Subcutaneous abdominal adipose tissue (tissue), 5 donors: Measurements from ENCODE around the gene MAP3K8.

Source experiments
- H3K27ac ChIP-seq: one replicate; pipeline ENCODE4 v1.7.0; 2013; ENCODE audit warnings: low read depth, mild to moderate bottlenecking, inconsistent platforms, low read length, moderate library complexity
- H3K27me3 ChIP-seq, 5 donors: one replicate each; pipeline ENCODE4 v1.7.0; 2013; ENCODE audit warnings: low read length in 5 of 5, inconsistent platforms in 1 of 5; ENCODE audit not compliant: control insufficient read depth in 5 of 5, insufficient read depth in 4 of 5
- H3K36me3 ChIP-seq, 5 donors: one replicate each; pipeline ENCODE4 v1.7.0; 2013; ENCODE audit warnings: low read length in 5 of 5; ENCODE audit not compliant: control insufficient read depth in 5 of 5, insufficient read depth in 5 of 5
- H3K4me1 ChIP-seq, 5 donors: one replicate each; pipeline ENCODE4 v1.7.0; 2013; ENCODE audit warnings: low read length in 5 of 5, mild to moderate bottlenecking in 3 of 5, moderate library complexity in 1 of 5; ENCODE audit not compliant: control insufficient read depth in 5 of 5, insufficient read depth in 5 of 5
- H3K4me3 ChIP-seq, 5 donors: one replicate each; pipeline ENCODE4 v1.7.0; 2013; ENCODE audit warnings: low read length in 5 of 5, low read depth in 1 of 5
- H3K9ac ChIP-seq, 5 donors: one replicate each; pipeline ENCODE4 v1.7.0; 2013; ENCODE audit warnings: low read length in 5 of 5, mild to moderate bottlenecking in 4 of 5, moderate library complexity in 3 of 5
- H3K9me3 ChIP-seq, 5 donors: one replicate each; pipeline ENCODE4 v1.7.0; 2013; ENCODE audit warnings: low read length in 5 of 5; ENCODE audit not compliant: control insufficient read depth in 5 of 5
- donor health status: healthy.
- donor health status: healthy.
- donor health status: healthy.
- donor health status: healthy.
- donor health status: healthy.

MAP3K8 gene

GRCh38 chr10:30495687-30496086 lies 61.7 kb downstream of the MAP3K8 start:
- H3K27me3 ChIP-seq: no peaks in the 10 kb centered on the region
- H3K27ac ChIP-seq: peak overlapping the region; percentile 37
- H3K9ac ChIP-seq: no peak overlapping the region
- no peaks in the 10 kb centered on the region for H3K36me3 ChIP-seq
- no peaks in the 10 kb centered on the region for H3K9me3 ChIP-seq
- no peak overlapping the region for H3K4me3 ChIP-seq
- H3K4me1 ChIP-seq: peaks cover 0 to 37% (median 20%) of the 10 kb centered on the region in 5 donors

GRCh38 chr10:30499816-30500215 lies 65.8 kb downstream of the MAP3K8 start:
- Histone ChIP-seq H3K4me1 (peaks cover 0 to 13% (median 2%) of the 10 kb centered on the region in 5 donors), H3K9me3 (no peaks in the 10 kb centered on the region), H3K4me3 (no peak overlapping the region), H3K36me3 (no peaks in the 10 kb centered on the region), H3K27ac (no peak overlapping the region), H3K27me3 (no peaks in the 10 kb centered on the region), H3K9ac (no peak overlapping the region)

- Histone ChIP-seq H3K9ac (no peak overlapping the region), H3K4me3 (no peak overlapping the region), H3K9me3 (no peaks in the 10 kb centered on the region), H3K27me3 (no peaks in the 10 kb centered on the region), H3K4me1 (peaks cover 0 to 7% (median 2%) of the 10 kb centered on the region in 5 donors), H3K27ac (no peak overlapping the region), H3K36me3 (no peaks in the 10 kb centered on the region)
Measured at GRCh38 chr10:30500534-30500933, 66.5 kb downstream of the MAP3K8 start.

GRCh38 chr10:30500963-30501504 lies 67.0 kb downstream of the MAP3K8 start:
- Histone ChIP-seq H3K27me3 (no peaks in the 10 kb centered on the region), H3K4me1 (peaks cover 0 to 11% (median 2%) of the 10 kb centered on the region in 5 donors), H3K27ac (no peak overlapping the region), H3K9me3 (no peaks in the 10 kb centered on the region), H3K9ac (no peak overlapping the region), H3K4me3 (no peak overlapping the region), H3K36me3 (no peaks in the 10 kb centered on the region)

GRCh38 chr10:30502266-30503060 lies 68.5 kb downstream of the MAP3K8 start:
- peaks cover 0 to 14% (median 2%) of the 10 kb centered on the region in 5 donors for H3K4me1 ChIP-seq
- no peaks in the 10 kb centered on the region for H3K36me3 ChIP-seq
- no peaks in the 10 kb centered on the region for H3K9me3 ChIP-seq
- no peak overlapping the region for H3K4me3 ChIP-seq
- H3K27ac ChIP-seq: no peak overlapping the region
- no peak overlapping the region for H3K9ac ChIP-seq
- no peaks in the 10 kb centered on the region for H3K27me3 ChIP-seq

- no peaks in the 10 kb centered on the region for H3K36me3 ChIP-seq
- H3K4me3 ChIP-seq: no peak overlapping the region
- H3K27me3 ChIP-seq: no peaks in the 10 kb centered on the region
- no peak overlapping the region for H3K9ac ChIP-seq
- no peaks in the 10 kb centered on the region for H3K9me3 ChIP-seq
- H3K27ac ChIP-seq: no peak overlapping the region
- peaks cover 0 to 14% (median 2%) of the 10 kb centered on the region in 5 donors for H3K4me1 ChIP-seq
Measured at GRCh38 chr10:30503700-30504266, 69.8 kb downstream of the MAP3K8 start.

- Histone ChIP-seq H3K27me3 (no peaks in the 10 kb centered on the region), H3K36me3 (no peaks in the 10 kb centered on the region), H3K9ac (no peak overlapping the region), H3K27ac (no peak overlapping the region), H3K4me3 (no peak overlapping the region), H3K4me1 (peaks cover 2 to 19% (median 7%) of the 10 kb centered on the region in 5 donors), H3K9me3 (no peaks in the 10 kb centered on the region)
Measured at GRCh38 chr10:30505543-30506298, 71.7 kb downstream of the MAP3K8 start.

GRCh38 chr10:30509508-30509907 lies 75.5 kb downstream of the MAP3K8 start:
- Histone ChIP-seq H3K4me1 (peaks cover 4 to 17% (median 8%) of the 10 kb centered on the region in 5 donors), H3K27ac (no peak overlapping the region), H3K9ac (no peak overlapping the region), H3K27me3 (no peaks in the 10 kb centered on the region), H3K36me3 (no peaks in the 10 kb centered on the region), H3K9me3 (no peaks in the 10 kb centered on the region), H3K4me3 (no peak overlapping the region)

GRCh38 chr10:30510184-30510931 lies 76.4 kb downstream of the MAP3K8 start:
- peak overlapping the region in 1 of 5 donors; percentile 26 for H3K9ac ChIP-seq
- H3K9me3 ChIP-seq: no peaks in the 10 kb centered on the region
- H3K36me3 ChIP-seq: no peaks in the 10 kb centered on the region
- no peaks in the 10 kb centered on the region for H3K27me3 ChIP-seq
- H3K27ac ChIP-seq: peak overlapping the region; percentile 22
- no peak overlapping the region for H3K4me3 ChIP-seq
- peaks cover 4 to 17% (median 8%) of the 10 kb centered on the region in 5 donors for H3K4me1 ChIP-seq
